ENCODE measurements around the gene PHYH.

GRCh38 chr10:13346283-13347042 lies 46.6 kb upstream of the PHYH start:
- no peak for TF ChIP-seq POLR2A (IDR thresholded peaks at IDR 0.05)
- TF ChIP-seq CTCF (IDR thresholded peaks at IDR 0.05) = no peak

All from heart left ventricle (tissue), 13 donors.